Natural killer cell (primary cell): ENCODE results near the gene CACUL1. TPM values are rescaled to one million over a fixed set of nuclear protein-coding genes. Genes with fewer than 3 reads are reported as not detected.

Experiments used
- ATAC-seq, 3 donors: fragments of 150-1000 bp in 2 of 3; fragments of 200-7000 bp in 1 of 3; cut with Tn5 transposase; 1 replicate in 1 of 3; 2 replicates in 2 of 3; pipeline ENCODE4 v1.10.0; 2021; ENCODE audit warnings: mild to moderate bottlenecking in 2 of 3, moderate library complexity in 2 of 3
- DNase-seq, 2 donors: peaks; one replicate each; pipeline versions ENCODE4 v3.0.0 to v3.0.0-alpha.2; 2013 to 2021; ENCODE audit warnings: mixed read lengths in 1 of 2
- H3K27ac ChIP-seq: one replicate; pipeline ENCODE4 v1.5.1; 2013; ENCODE audit warnings: mild to moderate bottlenecking, low read length
- H3K27me3 ChIP-seq: one replicate; pipeline ENCODE4 v1.6.1; 2013; ENCODE audit warnings: low read length; ENCODE audit not compliant: control insufficient read depth, insufficient read depth
- H3K36me3 ChIP-seq: one replicate; pipeline ENCODE4 v1.6.1; 2013; ENCODE audit warnings: low read length; ENCODE audit not compliant: control insufficient read depth, insufficient read depth
- H3K4me1 ChIP-seq: one replicate; pipeline ENCODE4 v1.6.1; 2013; ENCODE audit warnings: low read length; ENCODE audit not compliant: control insufficient read depth, insufficient read depth
- H3K4me3 ChIP-seq: one replicate; pipeline ENCODE4 v1.5.1; 2013; ENCODE audit warnings: low read length
- H3K9me3 ChIP-seq: one replicate; pipeline ENCODE4 v1.6.1; 2013; ENCODE audit warnings: low read length; ENCODE audit not compliant: control insufficient read depth, insufficient read depth
- H3K27ac Mint-ChIP-seq, 2 donors: one replicate each; pipeline ENCODE4 v1.8.0; 2022; ENCODE audit warnings: mild to moderate bottlenecking in 2 of 2, mixed read lengths in 2 of 2, moderate library complexity in 1 of 2
- H3K27me3 Mint-ChIP-seq, 2 donors: one replicate each; pipeline ENCODE4 v1.8.0; 2022; ENCODE audit warnings: low read depth in 2 of 2, mixed read lengths in 2 of 2
- H3K36me3 Mint-ChIP-seq: one replicate; pipeline ENCODE4 v1.8.0; 2022; ENCODE audit warnings: mixed read lengths
- H3K4me1 Mint-ChIP-seq, 2 donors: one replicate each; pipeline ENCODE4 v1.8.0; 2022; ENCODE audit warnings: mixed read lengths in 2 of 2
- H3K4me3 Mint-ChIP-seq: one replicate; pipeline ENCODE4 v1.8.0; 2022; ENCODE audit warnings: mild to moderate bottlenecking, moderate library complexity, mixed read lengths
- H3K9me3 Mint-ChIP-seq, 2 donors: one replicate each; pipeline ENCODE4 v1.8.0; 2022; ENCODE audit warnings: mixed read lengths in 2 of 2
- CTCF ChIP-seq: fragments of 200-600 bp; IDR thresholded peaks from one replicate; pipeline ENCODE4 v1.8.0; 2022; ENCODE audit warnings: antibody characterized with exemption
- WGBS: methylation state at CpG from one replicate; pipeline ENCODE4 v1.1.7; 2013; ENCODE audit warnings: missing lambda C conversion rate; ENCODE audit not compliant: insufficient coverage; 5-methylcytosine and 5-hydroxymethylcytosine counted together
- intact Hi-C: fragments of 100-400 bp; cut with micrococcal nuclease; formaldehyde crosslinking; loops from one replicate; pipeline ENCODE4 v1.14.2; 2022
- total RNA-seq, 4 donors: library from RNA; stranded (reverse); fragments of 120-200 nt in 1 of 4; gene quantifications; one replicate each; pipeline versions ENCODE4 v1.2.3 to v1.2.4, GENCODE V29; 2013 to 2022

The CACUL1 gene
- total RNA-seq, 3 donors from 2014 or later (not counting 1 experiment from before 2014, with no cell fraction given), result 45.4 to 65.9 (median 47.6) TPM

- H3K27me3 ChIP-seq, result no peaks in the 10 kb centered on the region
- Mint-ChIP-seq H3K4me1 (no peaks in the 10 kb centered on the region), H3K4me3 (no peak overlapping the region), H3K27ac (no peak overlapping the region), H3K27me3 (peaks cover 6 to 11% of the 10 kb centered on the region in 2 donors), H3K36me3 (no peaks in the 10 kb centered on the region), H3K9me3 (no peaks in the 10 kb centered on the region)
- intact Hi-C loops, result no loop called here
- H3K27ac ChIP-seq, result no peak overlapping the region
- H3K9me3 ChIP-seq, result no peaks in the 10 kb centered on the region
- no peak overlapping the region for H3K4me3 ChIP-seq
- no peaks in the 10 kb centered on the region for H3K36me3 ChIP-seq
- H3K4me1 ChIP-seq, result no peaks in the 10 kb centered on the region
- DNase-seq (no peak), ATAC-seq (no peak)
- WGBS, result 91% methylated on average over 6 of the region's 6 CpGs
- TF ChIP-seq CTCF, result no peak
Measured at GRCh38 chr10:118767297-118768040, 12.7 kb upstream of the CACUL1 start.

GRCh38 chr10:118764195-118764594 is 9.4 kb upstream of the CACUL1 start:
- Histone ChIP-seq H3K9me3 (no peaks in the 10 kb centered on the region), H3K27ac (no peak overlapping the region), H3K27me3 (no peaks in the 10 kb centered on the region), H3K36me3 (no peaks in the 10 kb centered on the region), H3K4me1 (no peaks in the 10 kb centered on the region), H3K4me3 (no peak overlapping the region)
- no peaks in the 10 kb centered on the region for H3K4me1 Mint-ChIP-seq
- H3K27me3 Mint-ChIP-seq, result peaks cover 0 to 7% of the 10 kb centered on the region in 2 donors
- 98% methylated on average over 4 of the region's 4 CpGs for WGBS
- H3K36me3 Mint-ChIP-seq, result no peaks in the 10 kb centered on the region
- no peak for DNase-seq
- no peak for ATAC-seq
- intact Hi-C loops, result no loop called here
- TF ChIP-seq CTCF, result no peak
- H3K9me3 Mint-ChIP-seq, result no peaks in the 10 kb centered on the region
- H3K4me3 Mint-ChIP-seq, result no peak overlapping the region
- H3K27ac Mint-ChIP-seq, result no peak overlapping the region

GRCh38 chr10:118763202-118763988 is 8.6 kb upstream of the CACUL1 start:
- no peaks in the 10 kb centered on the region for H3K9me3 Mint-ChIP-seq
- no peak for TF ChIP-seq CTCF
- peaks cover 0 to 7% of the 10 kb centered on the region in 2 donors for H3K27me3 Mint-ChIP-seq
- 92% methylated on average over 3 of the region's 3 CpGs for WGBS
- DNase-seq (no peak), ATAC-seq (no peak)
- no peaks in the 10 kb centered on the region for H3K36me3 ChIP-seq
- intact Hi-C loops, result no loop called here
- H3K27ac ChIP-seq, result no peak overlapping the region
- no peaks in the 10 kb centered on the region for H3K9me3 ChIP-seq
- H3K27me3 ChIP-seq, result peaks cover 2% of the 10 kb centered on the region
- H3K36me3 Mint-ChIP-seq, result no peaks in the 10 kb centered on the region
- no peak overlapping the region for H3K4me3 ChIP-seq
- H3K4me3 Mint-ChIP-seq, result no peak overlapping the region
- no peaks in the 10 kb centered on the region for H3K4me1 Mint-ChIP-seq
- no peak overlapping the region for H3K27ac Mint-ChIP-seq
- no peaks in the 10 kb centered on the region for H3K4me1 ChIP-seq
